SK-N-SH (cell line): ENCODE measurements around the gene SCAMP3. TPM values are rescaled to one million over a fixed set of nuclear protein-coding genes. Genes with fewer than 3 reads are reported as not detected.
A peak's percentile ranks its signal among the peaks of the same experiment; 100 is the strongest.

Experiments
- CTCF ChIA-PET: fragments of 300-600, 350-600 bp; formaldehyde crosslinking; extraction: SDS; loops from one replicate; lab custom pipeline; 2021; lab: Yijun Ruan, JAX
- POLR2A ChIA-PET: fragments of 350-600 bp; sonication (Branson Sonifier 250); formaldehyde crosslinking; extraction: SDS; loops from one replicate; lab custom pipeline; 2020; ENCODE audit warnings: antibody characterized with exemption, inconsistent platforms; lab: Yijun Ruan, JAX
- DNase-seq: peaks from one replicate; pipeline ENCODE4 v3.0.0; 2012
- H2AFZ ChIP-seq: fragments of 200-600 bp; sonication (generic); 2 replicates; pipeline ENCODE4 v1.8.1; 2016; ENCODE audit warnings: antibody characterized with exemption, mild to moderate bottlenecking, low read depth
- H3F3A ChIP-seq: fragments of 200-600 bp; sonication (generic); replicated peaks from 2 replicates; pipeline ENCODE3; 2016; ENCODE audit warnings: antibody characterized with exemption, mild to moderate bottlenecking; ENCODE audit not compliant: insufficient read depth
- H3K27ac ChIP-seq, 2 experiments: fragments of 200-500 bp in 1 of 2; fragments of 200-600 bp in 1 of 2; sonication (Bioruptor generic) in 1 of 2; sonication (generic), shearing (Covaris generic) in 1 of 2; 2 replicates each; pipeline versions ENCODE4 v1.5.1 to v1.6.1; 2014 to 2016; ENCODE audit warnings: low read depth in 2 of 2, inconsistent platforms in 1 of 2, low read length in 1 of 2, mild to moderate bottlenecking in 1 of 2, mixed read lengths in 1 of 2
- H3K27me3 ChIP-seq: fragments of 200-600 bp; sonication (generic), shearing (Covaris generic); 2 replicates; pipeline ENCODE4 v1.6.1; 2016; ENCODE audit warnings: mixed run types; ENCODE audit not compliant: insufficient read depth
- H3K36me3 ChIP-seq, 2 experiments: fragments of 200-500 bp in 1 of 2; fragments of 200-600 bp in 1 of 2; sonication (Bioruptor generic) in 1 of 2; sonication (generic) in 1 of 2; replicated peaks in 1 of 2; 2 replicates each; pipeline versions ENCODE3 to v1.5.1; 2014 to 2016; ENCODE audit warnings: low read length in 1 of 2, mild to moderate bottlenecking in 1 of 2; ENCODE audit not compliant: insufficient read depth in 2 of 2, control insufficient read depth in 1 of 2
- H3K4me1 ChIP-seq, 2 experiments: fragments of 200-500 bp in 1 of 2; fragments of 200-600 bp in 1 of 2; sonication (Bioruptor generic) in 1 of 2; sonication (generic), shearing (Covaris generic) in 1 of 2; 2 replicates each; pipeline versions ENCODE4 v1.5.1 to v1.6.1; 2014 to 2016; ENCODE audit warnings: low read depth in 1 of 2, low read length in 1 of 2, mixed run types in 1 of 2; ENCODE audit not compliant: insufficient read depth in 2 of 2, control insufficient read depth in 1 of 2
- H3K4me2 ChIP-seq: fragments of 200-600 bp; sonication (generic), shearing (Covaris generic); 2 replicates; pipeline ENCODE4 v1.6.1; 2017; ENCODE audit warnings: mixed run types
- H3K4me3 ChIP-seq, 2 experiments: fragments of 200-500 bp in 1 of 2; fragments of 200-600 bp in 1 of 2; sonication (Bioruptor generic) in 1 of 2; sonication (generic), shearing (Covaris generic) in 1 of 2; 2 replicates each; pipeline versions ENCODE4 v1.5.1 to v1.8.1; 2014 to 2016; ENCODE audit warnings: low read depth in 2 of 2, inconsistent platforms in 1 of 2, low read length in 1 of 2, mild to moderate bottlenecking in 1 of 2, mixed read lengths in 1 of 2, moderate library complexity in 1 of 2
- H3K79me2 ChIP-seq: fragments of 200-600 bp; sonication (generic); 2 replicates; pipeline ENCODE4 v1.8.1; 2017; ENCODE audit warnings: mild to moderate bottlenecking; ENCODE audit not compliant: insufficient read depth
- H3K9ac ChIP-seq: fragments of 200-600 bp; sonication (generic); 2 replicates; pipeline ENCODE4 v1.6.1; 2017; ENCODE audit warnings: mixed run types
- H3K9me2 ChIP-seq: fragments of 200-600 bp; sonication (generic); 2 replicates; pipeline ENCODE4 v1.6.1; 2017; ENCODE audit warnings: mixed run types
- H3K9me3 ChIP-seq: fragments of 200-600 bp; sonication (generic); 2 replicates; pipeline ENCODE4 v1.6.1; 2017; ENCODE audit warnings: mixed run types, mild to moderate bottlenecking, moderate library complexity
- H4K20me1 ChIP-seq: fragments of 200-600 bp; sonication (generic); 2 replicates; pipeline ENCODE4 v1.6.1; 2017; ENCODE audit warnings: mild to moderate bottlenecking, mixed run types; ENCODE audit not compliant: insufficient read depth
- CHD2 ChIP-seq: fragments of 150-350 bp; IDR thresholded peaks from 2 replicates; pipeline ENCODE4 v1.6.1; 2018; ENCODE audit warnings: low read length; ENCODE audit not compliant: partially characterized antibody
- EZH2phosphoT487 ChIP-seq: fragments of 200-600 bp; sonication (generic); IDR thresholded peaks from 2 replicates; pipeline ENCODE4 v1.6.1; 2017; ENCODE audit warnings: low read depth, mixed run types, mild to moderate bottlenecking, antibody characterized with exemption, moderate library complexity, borderline replicate concordance
- FOXJ3 ChIP-seq: sonication (generic); formaldehyde crosslinking; IDR thresholded peaks from 2 replicates; pipeline ENCODE4 v1.5.1; 2020; ENCODE audit warnings: mild to moderate bottlenecking, missing genetic modification reagents
- FOXM1 ChIP-seq: IDR thresholded peaks from 2 replicates; pipeline ENCODE4 v1.4.0; 2012; ENCODE audit warnings: low read depth, mild to moderate bottlenecking
- GABPA ChIP-seq: IDR thresholded peaks from 2 replicates; pipeline ENCODE4 v1.4.0; 2012; ENCODE audit warnings: low read depth, mild to moderate bottlenecking
- GATA2 ChIP-seq: sonication (generic); formaldehyde crosslinking; IDR thresholded peaks from 2 replicates; pipeline ENCODE4 v1.5.0; 2020; ENCODE audit warnings: mild to moderate bottlenecking, missing genetic modification reagents
- MXI1 ChIP-seq: IDR thresholded peaks from 2 replicates; pipeline ENCODE4 v1.6.1; 2012; ENCODE audit warnings: mild to moderate bottlenecking, low read depth, low read length, improper control_type of control experiment
- NRF1 ChIP-seq: IDR thresholded peaks from 2 replicates; pipeline ENCODE4 v1.6.1; 2012; ENCODE audit warnings: low read depth, mild to moderate bottlenecking, low read length
- RAD21 ChIP-seq: IDR thresholded peaks from 2 replicates; pipeline ENCODE4 v1.6.1; 2012; ENCODE audit warnings: mild to moderate bottlenecking, low read length
- RCOR1 ChIP-seq: fragments of 150-350 bp; IDR thresholded peaks from 2 replicates; pipeline ENCODE4 v1.6.1; 2017; ENCODE audit warnings: antibody characterized with exemption, low read length
- RFX5 ChIP-seq: IDR thresholded peaks from 2 replicates; pipeline ENCODE4 v1.6.1; 2012; ENCODE audit warnings: mild to moderate bottlenecking, improper control_type of control experiment, low read length
- RXRA ChIP-seq: IDR thresholded peaks from 2 replicates; pipeline ENCODE4 v1.4.0; 2012; ENCODE audit warnings: low read depth, mild to moderate bottlenecking, borderline replicate concordance
- SIN3A ChIP-seq: IDR thresholded peaks from 2 replicates; pipeline ENCODE4 v1.6.1; 2012; ENCODE audit warnings: low read depth, mild to moderate bottlenecking, low read length, moderate library complexity, borderline replicate concordance
- TCF12 ChIP-seq: IDR thresholded peaks from 2 replicates; pipeline ENCODE4 v1.4.0; 2012
- TEAD4 ChIP-seq: IDR thresholded peaks from 2 replicates; pipeline ENCODE4 v1.4.0; 2012; ENCODE audit warnings: mild to moderate bottlenecking, borderline replicate concordance; ENCODE audit not compliant: insufficient read depth
- YY1 ChIP-seq: IDR thresholded peaks from 2 replicates; pipeline ENCODE4 v1.4.0; 2012; ENCODE audit warnings: low read depth, mild to moderate bottlenecking
- WGBS: methylation state at CpG from one replicate; pipeline ENCODE4 v1.1.6; 2017; ENCODE audit warnings: low lambda C conversion rate; 5-methylcytosine and 5-hydroxymethylcytosine counted together
- polyA plus RNA-seq, 3 experiments: library from polyadenylated mRNA; depleted of rRNA; stranded (reverse); fragments of >200 nt; gene quantifications; 2 replicates each; pipeline ENCODE4 v1.2.3, GENCODE V29; 2012
- TF ChIP-seq, protein P1 (sequence below): IDR thresholded peaks from 2 replicates; pipeline ENCODE4; 2012
- TF ChIP-seq, protein P2 (sequence below): IDR thresholded peaks from 2 replicates; pipeline ENCODE4 v1.4.0; 2012; ENCODE audit warnings: low read depth, borderline replicate concordance
- TF ChIP-seq, protein P3 (sequence below): IDR thresholded peaks from 2 replicates; pipeline ENCODE4 v1.6.1; 2012; ENCODE audit warnings: mild to moderate bottlenecking, low read depth, low read length, moderate library complexity

The SCAMP3 gene
- polyA plus RNA-seq, 1 of the 3 experiments (the other 2 are of a cell fraction) = 193 TPM

DNA sequence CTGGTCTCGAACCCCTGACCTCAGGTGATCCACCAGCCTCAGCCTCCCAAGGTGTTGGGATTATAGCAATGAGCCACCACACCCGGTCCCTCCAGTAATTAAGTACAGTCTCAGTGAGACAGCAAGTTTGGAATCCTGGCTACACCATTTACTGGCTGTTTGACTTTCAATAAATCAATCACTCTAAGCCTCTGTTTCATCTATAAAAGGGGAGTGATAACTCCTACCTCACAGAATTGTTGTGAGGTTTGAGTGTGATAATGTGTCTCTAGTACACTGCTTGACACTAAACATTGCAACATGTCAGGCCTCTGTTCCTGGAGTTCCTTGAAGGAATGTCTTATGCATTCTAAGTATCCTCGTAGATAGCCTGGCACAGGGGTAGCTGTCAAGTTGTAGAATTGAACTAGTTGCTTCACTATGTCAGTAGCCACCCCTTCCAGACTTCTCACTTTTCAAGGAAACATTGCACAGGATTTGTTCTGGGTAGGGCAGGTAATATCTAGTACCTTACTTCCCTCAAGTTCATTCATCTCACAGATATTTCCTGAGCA is 19.3 kb downstream of the SCAMP3 start:
- TF ChIP-seq RAD21 (no peak), YY1 (no peak), GATA2 (CRISPR knock-in tag) (no peak), CHD2 (no peak), RFX5 (no peak), RXRA (no peak), RCOR1 (no peak), FOXM1 (no peak), GABPA (no peak), TEAD4 (no peak), TCF12 (no peak), FOXJ3 (CRISPR knock-in tag) (no peak), SIN3A (no peak), MXI1 (no peak), NRF1 (no peak)
- TF ChIP-seq, protein P1, sequence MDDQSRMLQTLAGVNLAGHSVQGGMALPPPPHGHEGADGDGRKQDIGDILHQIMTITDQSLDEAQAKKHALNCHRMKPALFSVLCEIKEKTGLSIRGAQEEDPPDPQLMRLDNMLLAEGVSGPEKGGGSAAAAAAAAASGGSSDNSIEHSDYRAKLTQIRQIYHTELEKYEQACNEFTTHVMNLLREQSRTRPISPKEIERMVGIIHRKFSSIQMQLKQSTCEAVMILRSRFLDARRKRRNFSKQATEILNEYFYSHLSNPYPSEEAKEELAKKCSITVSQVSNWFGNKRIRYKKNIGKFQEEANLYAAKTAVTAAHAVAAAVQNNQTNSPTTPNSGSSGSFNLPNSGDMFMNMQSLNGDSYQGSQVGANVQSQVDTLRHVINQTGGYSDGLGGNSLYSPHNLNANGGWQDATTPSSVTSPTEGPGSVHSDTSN = no peak
- TF ChIP-seq, protein P2, sequence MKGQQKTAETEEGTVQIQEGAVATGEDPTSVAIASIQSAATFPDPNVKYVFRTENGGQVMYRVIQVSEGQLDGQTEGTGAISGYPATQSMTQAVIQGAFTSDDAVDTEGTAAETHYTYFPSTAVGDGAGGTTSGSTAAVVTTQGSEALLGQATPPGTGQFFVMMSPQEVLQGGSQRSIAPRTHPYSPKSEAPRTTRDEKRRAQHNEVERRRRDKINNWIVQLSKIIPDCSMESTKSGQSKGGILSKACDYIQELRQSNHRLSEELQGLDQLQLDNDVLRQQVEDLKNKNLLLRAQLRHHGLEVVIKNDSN = no peak
- peaks cover 26% of the 10 kb centered on the region for H3F3A ChIP-seq
- H3K4me1 ChIP-seq = peaks cover 0 to 24% of the 10 kb centered on the region in 2 experiments; a peak in 3 of 4 replicates
- WGBS = 87% methylated on average over 3 of the region's 3 CpGs
- peaks cover 4 to 11% of the 10 kb centered on the region in 2 experiments for H3K36me3 ChIP-seq
- ChIA-PET POLR2A (interaction anchor here (2.4 kb wide), 1 partner anchor 30 kb away, joined by 6 read pairs; the partner anchor contains the start of gene CLK2), CTCF (interaction anchor here (1.6 to 4.2 kb wide), 4 partner anchors 9 to 68 kb away, joined by 4 to 29 read pairs (median 10); no protein-coding TSS in a partner anchor)
- H3K27me3 ChIP-seq = no peaks in the 10 kb centered on the region
- H3K9me2 ChIP-seq = no peaks in the 10 kb centered on the region
- peak overlapping the region; percentile 49 to 65; a peak in 3 of 4 replicates for H3K4me3 ChIP-seq
- peak overlapping the region; percentile 75 to 89; a peak in 3 of 4 replicates for H3K27ac ChIP-seq
- peaks cover 28% of the 10 kb centered on the region for H3K79me2 ChIP-seq
- H3K9ac ChIP-seq = peak overlapping the region; percentile 80; the same call in 1 of the 2 replicates
- H2AFZ ChIP-seq = no peak overlapping the region
- DNase-seq = no peak
- peak overlapping the region; percentile 87 for H3K4me2 ChIP-seq
- no peaks in the 10 kb centered on the region for H3K9me3 ChIP-seq
- no peaks in the 10 kb centered on the region for H4K20me1 ChIP-seq

DNA sequence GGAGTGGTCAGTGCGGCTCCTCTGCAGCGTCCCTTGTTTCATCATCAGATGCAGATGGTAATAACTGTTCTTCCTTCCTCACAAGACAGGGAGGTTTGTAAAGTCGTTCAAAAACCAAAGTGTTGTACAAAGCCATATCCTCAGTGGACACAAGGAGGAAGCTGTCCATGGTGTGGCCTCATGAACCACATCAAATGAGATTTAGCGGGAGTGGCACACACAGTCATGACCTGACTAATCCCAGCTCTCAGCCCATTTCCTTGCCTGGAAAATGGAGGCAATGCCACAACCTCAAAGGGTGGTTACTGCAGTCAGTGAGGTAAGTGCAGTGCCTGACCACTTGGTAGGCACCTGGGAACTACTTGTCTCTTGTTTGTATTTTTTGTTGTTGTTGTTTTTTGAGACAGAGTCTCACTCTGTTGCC is 20.3 kb downstream of the SCAMP3 start:
- ChIA-PET CTCF (interaction anchor here (1.0 to 4.2 kb wide), 5 partner anchors 10 to 65 kb away, joined by 3 to 29 read pairs (median 3); partner anchors contain the start of gene THBS3), POLR2A (interaction anchor here (0.6 to 1.5 kb wide), 2 partner anchors 13 to 1068 kb away, joined by 4 read pairs; partner anchors contain the start of gene ENTREP3)
- no peaks in the 10 kb centered on the region for H4K20me1 ChIP-seq
- H3K4me2 ChIP-seq = no peak overlapping the region
- H3K9me2 ChIP-seq = no peaks in the 10 kb centered on the region
- H3K4me3 ChIP-seq = no peak overlapping the region
- peaks cover 0 to 24% of the 10 kb centered on the region in 2 experiments; a peak in 3 of 4 replicates for H3K4me1 ChIP-seq
- H2AFZ ChIP-seq = no peak overlapping the region
- peak overlapping the region; percentile 13 to 69; a peak in 3 of 4 replicates for H3K27ac ChIP-seq
- H3K79me2 ChIP-seq = peaks cover 28% of the 10 kb centered on the region
- H3F3A ChIP-seq = peaks cover 26% of the 10 kb centered on the region
- H3K27me3 ChIP-seq = no peaks in the 10 kb centered on the region
- no peak overlapping the region for H3K9ac ChIP-seq
- H3K9me3 ChIP-seq = no peaks in the 10 kb centered on the region
- H3K36me3 ChIP-seq = peaks cover 0 to 3% of the 10 kb centered on the region in 2 experiments
- DNase-seq = no peak
- no peak for TF ChIP-seq RCOR1
- no peak for TF ChIP-seq RXRA
- TF ChIP-seq MXI1 = no peak
- no peak for TF ChIP-seq EZH2phosphoT487
- TF ChIP-seq FOXM1 = no peak
- TF ChIP-seq, protein P3, sequence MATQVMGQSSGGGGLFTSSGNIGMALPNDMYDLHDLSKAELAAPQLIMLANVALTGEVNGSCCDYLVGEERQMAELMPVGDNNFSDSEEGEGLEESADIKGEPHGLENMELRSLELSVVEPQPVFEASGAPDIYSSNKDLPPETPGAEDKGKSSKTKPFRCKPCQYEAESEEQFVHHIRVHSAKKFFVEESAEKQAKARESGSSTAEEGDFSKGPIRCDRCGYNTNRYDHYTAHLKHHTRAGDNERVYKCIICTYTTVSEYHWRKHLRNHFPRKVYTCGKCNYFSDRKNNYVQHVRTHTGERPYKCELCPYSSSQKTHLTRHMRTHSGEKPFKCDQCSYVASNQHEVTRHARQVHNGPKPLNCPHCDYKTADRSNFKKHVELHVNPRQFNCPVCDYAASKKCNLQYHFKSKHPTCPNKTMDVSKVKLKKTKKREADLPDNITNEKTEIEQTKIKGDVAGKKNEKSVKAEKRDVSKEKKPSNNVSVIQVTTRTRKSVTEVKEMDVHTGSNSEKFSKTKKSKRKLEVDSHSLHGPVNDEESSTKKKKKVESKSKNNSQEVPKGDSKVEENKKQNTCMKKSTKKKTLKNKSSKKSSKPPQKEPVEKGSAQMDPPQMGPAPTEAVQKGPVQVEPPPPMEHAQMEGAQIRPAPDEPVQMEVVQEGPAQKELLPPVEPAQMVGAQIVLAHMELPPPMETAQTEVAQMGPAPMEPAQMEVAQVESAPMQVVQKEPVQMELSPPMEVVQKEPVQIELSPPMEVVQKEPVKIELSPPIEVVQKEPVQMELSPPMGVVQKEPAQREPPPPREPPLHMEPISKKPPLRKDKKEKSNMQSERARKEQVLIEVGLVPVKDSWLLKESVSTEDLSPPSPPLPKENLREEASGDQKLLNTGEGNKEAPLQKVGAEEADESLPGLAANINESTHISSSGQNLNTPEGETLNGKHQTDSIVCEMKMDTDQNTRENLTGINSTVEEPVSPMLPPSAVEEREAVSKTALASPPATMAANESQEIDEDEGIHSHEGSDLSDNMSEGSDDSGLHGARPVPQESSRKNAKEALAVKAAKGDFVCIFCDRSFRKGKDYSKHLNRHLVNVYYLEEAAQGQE = 0 out of 2 replicates have a peak, but pooled peaks have one; percentile 10
- TF ChIP-seq RAD21 = no peak
- 85% methylated on average over 4 of the region's 4 CpGs for WGBS
